SU-DHL-6 (cell line): Measurements from ENCODE around the gene MTCH1.

ENCODE experiments used
- H2AFZ ChIP-seq: fragments of 200-600 bp; sonication (generic); 2 replicates; pipeline ENCODE4 v1.6.1; 2014; ENCODE audit warnings: low read depth, mild to moderate bottlenecking, moderate library complexity, mixed read lengths, antibody characterized with exemption, low read length; ENCODE audit not compliant: severe bottlenecking
- H3F3A ChIP-seq: fragments of 200-600 bp; shearing (Covaris generic); 2 replicates; pipeline ENCODE4 v1.6.0; 2016; ENCODE audit warnings: antibody characterized with exemption, mild to moderate bottlenecking; ENCODE audit not compliant: insufficient read depth
- H3K27ac ChIP-seq: fragments of 200-600 bp; sonication (generic); 2 replicates; pipeline ENCODE4 v1.5.1; 2016; ENCODE audit warnings: low read depth, mild to moderate bottlenecking, low read length, moderate library complexity, mixed read lengths
- H3K27me3 ChIP-seq: fragments of 200-600 bp; sonication (generic), shearing (Covaris generic); 2 replicates; pipeline ENCODE4 v1.6.0; 2014; ENCODE audit warnings: mild to moderate bottlenecking, low read length
- H3K36me3 ChIP-seq: fragments of 200-600 bp; sonication (generic); 2 replicates; pipeline ENCODE4 v1.6.1; 2014; ENCODE audit warnings: mild to moderate bottlenecking, low read length, mixed read lengths
- H3K4me2 ChIP-seq: fragments of 300-600, 200-600 bp; shearing (Covaris generic), sonication (generic); 2 replicates; pipeline ENCODE4 v1.6.0; 2014; ENCODE audit warnings: low read length, low read depth, mild to moderate bottlenecking; ENCODE audit not compliant: poor library complexity, severe bottlenecking
- H3K4me3 ChIP-seq: fragments of 200-600 bp; sonication (generic); 2 replicates; pipeline ENCODE4 v1.5.1; 2014; ENCODE audit warnings: antibody characterized with exemption, low read length, mild to moderate bottlenecking, mixed read lengths; ENCODE audit not compliant: insufficient read depth, poor library complexity, severe bottlenecking
- H3K79me2 ChIP-seq: fragments of 200-600 bp; sonication (generic); 2 replicates; pipeline ENCODE4 v1.6.1; 2014; ENCODE audit warnings: mild to moderate bottlenecking, low read length, moderate library complexity; ENCODE audit not compliant: insufficient read depth
- H3K9ac ChIP-seq: fragments of 200-600 bp; sonication (generic); 2 replicates; pipeline ENCODE4 v1.7.0; 2014; ENCODE audit warnings: mild to moderate bottlenecking, low read length
- H3K9me2 ChIP-seq: fragments of 200-600 bp; sonication (generic); replicated peaks from 2 replicates; pipeline ENCODE4 v1.6.1; 2014; ENCODE audit warnings: low read length; ENCODE audit not compliant: insufficient read depth
- H3K9me3 ChIP-seq: fragments of 200-600 bp; sonication (generic); 2 replicates; pipeline ENCODE4 v1.6.1; 2014; ENCODE audit warnings: low read length, mixed read lengths; ENCODE audit not compliant: insufficient read depth
- H4K20me1 ChIP-seq: fragments of 200-600 bp; sonication (generic); 2 replicates; pipeline ENCODE4 v1.6.1; 2014; ENCODE audit warnings: low read depth, mild to moderate bottlenecking, antibody characterized with exemption, low read length, moderate library complexity, mixed read lengths
- CTCF ChIP-seq: fragments of 200-600 bp; sonication (generic); IDR thresholded peaks from one replicate; pipeline ENCODE4 v1.5.1; 2017; ENCODE audit warnings: antibody characterized with exemption, mild to moderate bottlenecking, low read length, moderate library complexity; ENCODE audit not compliant: insufficient read depth, poor library complexity, severe bottlenecking
- EZH2phosphoT487 ChIP-seq: fragments of 200-600 bp; sonication (generic), shearing (Covaris generic); conservative IDR thresholded peaks from 2 replicates; pipeline ENCODE4 v1.6.1; 2018; ENCODE audit warnings: mild to moderate bottlenecking, antibody characterized with exemption, low read length, moderate library complexity, mixed read lengths

Gene MTCH1

DNA sequence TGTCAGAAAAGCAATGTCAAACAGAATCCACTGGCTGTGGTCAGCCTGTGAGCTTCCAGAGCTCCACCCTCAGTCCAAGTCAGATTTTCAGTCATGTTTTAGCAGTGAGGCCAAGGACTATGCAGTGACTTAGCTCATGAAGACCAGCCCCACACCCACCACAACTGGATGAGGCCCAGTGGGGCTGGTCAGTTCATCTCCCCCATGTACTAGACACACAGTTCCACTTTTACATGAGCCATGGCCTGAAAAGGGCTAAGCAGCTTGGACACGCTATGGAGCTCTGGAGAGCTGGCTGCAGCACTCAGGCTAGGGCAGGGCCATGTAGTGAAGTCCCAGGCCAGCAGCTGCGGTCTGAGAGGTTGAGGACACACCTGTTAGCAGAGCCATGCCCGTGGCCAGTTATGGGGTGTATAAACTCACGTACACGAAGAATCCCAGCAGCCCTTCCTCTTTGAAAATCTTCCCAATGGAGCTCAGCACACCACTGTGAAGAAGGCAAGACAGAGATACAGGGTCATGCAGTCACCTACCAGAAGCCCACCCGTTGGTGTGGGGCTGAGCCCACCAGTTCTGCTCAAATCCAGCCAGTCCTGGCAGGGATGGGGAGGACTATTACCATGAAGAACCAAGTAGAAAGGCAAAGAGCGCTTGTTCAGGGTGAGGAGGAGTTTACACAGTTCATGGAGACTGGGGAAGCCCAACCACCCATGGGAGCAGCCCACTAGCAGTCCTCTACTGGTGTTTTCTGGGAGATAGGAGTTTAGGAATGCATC, 10.6 kb downstream of the MTCH1 start:
- H3K4me3 ChIP-seq: no peak overlapping the region
- no peaks in the 10 kb centered on the region for H3F3A ChIP-seq
- no peak overlapping the region for H3K4me2 ChIP-seq
- H3K27ac ChIP-seq: no peak overlapping the region
- H3K9me3 ChIP-seq: no peaks in the 10 kb centered on the region
- TF ChIP-seq CTCF (no peak), EZH2phosphoT487 (no peak)
- H3K27me3 ChIP-seq: no peaks in the 10 kb centered on the region
- no peaks in the 10 kb centered on the region for H3K9me2 ChIP-seq
- no peak overlapping the region for H3K9ac ChIP-seq
- no peaks in the 10 kb centered on the region for H4K20me1 ChIP-seq
- no peak overlapping the region for H2AFZ ChIP-seq
- peaks cover 32% of the 10 kb centered on the region; the same call in 1 of the 2 replicates for H3K36me3 ChIP-seq
- H3K79me2 ChIP-seq: peaks cover 26% of the 10 kb centered on the region

DNA sequence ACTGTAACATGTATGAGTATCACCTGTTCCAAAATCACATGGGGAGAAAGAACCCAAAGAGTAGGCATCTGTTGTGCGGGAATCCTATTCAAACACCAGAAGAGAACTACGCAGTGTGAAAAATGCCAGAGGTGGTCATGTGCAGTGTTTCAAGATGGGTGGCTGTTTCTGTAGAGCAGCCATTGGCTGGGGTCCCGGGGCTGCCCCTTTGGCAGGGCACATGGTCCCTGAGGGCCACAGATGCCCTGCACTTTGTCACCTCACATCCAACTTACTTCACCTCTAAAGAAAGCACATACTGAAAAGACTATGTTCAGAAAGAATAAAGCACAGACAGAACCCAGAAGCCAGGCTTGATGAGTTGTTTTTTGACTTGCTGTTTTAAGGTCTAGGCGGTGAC, 12.3 kb downstream of the MTCH1 start:
- TF ChIP-seq EZH2phosphoT487 (no peak), CTCF (no peak)
- Histone ChIP-seq H3K27ac (no peak overlapping the region), H3K4me2 (no peak overlapping the region), H3K4me3 (no peak overlapping the region), H3K79me2 (peaks cover 8% of the 10 kb centered on the region; the same call in 1 of the 2 replicates), H4K20me1 (no peaks in the 10 kb centered on the region), H3K36me3 (peaks cover 32% of the 10 kb centered on the region; the same call in 1 of the 2 replicates), H3F3A (no peaks in the 10 kb centered on the region), H2AFZ (no peak overlapping the region), H3K9ac (no peak overlapping the region), H3K9me2 (no peaks in the 10 kb centered on the region), H3K9me3 (no peaks in the 10 kb centered on the region), H3K27me3 (no peaks in the 10 kb centered on the region)

- no peaks in the 10 kb centered on the region for H4K20me1 ChIP-seq
Observed at GRCh38 chr6:36973190-36973589, 12.8 kb downstream of the MTCH1 start.

More at GRCh38 chr6:36973190-36973589, 12.8 kb downstream of the MTCH1 start:
- H3F3A ChIP-seq: no peaks in the 10 kb centered on the region
- TF ChIP-seq CTCF (no peak), EZH2phosphoT487 (no peak)
- no peak overlapping the region for H3K9ac ChIP-seq
- H3K9me3 ChIP-seq: no peaks in the 10 kb centered on the region
- peaks cover 3% of the 10 kb centered on the region; the same call in 1 of the 2 replicates for H3K79me2 ChIP-seq
- H2AFZ ChIP-seq: no peak overlapping the region
- H3K36me3 ChIP-seq: peaks cover 32% of the 10 kb centered on the region; the same call in 1 of the 2 replicates
- no peak overlapping the region for H3K4me2 ChIP-seq
- no peak overlapping the region for H3K27ac ChIP-seq
- no peaks in the 10 kb centered on the region for H3K9me2 ChIP-seq
- no peak overlapping the region for H3K4me3 ChIP-seq
- no peaks in the 10 kb centered on the region for H3K27me3 ChIP-seq
